DMS53 (cell line): ENCODE measurements around the gene TENM4.

Experiments used
- DNase-seq: peaks from one replicate; lab custom pipeline; 2025; lab: John Stamatoyannopoulos, UW

Gene TENM4

DNA sequence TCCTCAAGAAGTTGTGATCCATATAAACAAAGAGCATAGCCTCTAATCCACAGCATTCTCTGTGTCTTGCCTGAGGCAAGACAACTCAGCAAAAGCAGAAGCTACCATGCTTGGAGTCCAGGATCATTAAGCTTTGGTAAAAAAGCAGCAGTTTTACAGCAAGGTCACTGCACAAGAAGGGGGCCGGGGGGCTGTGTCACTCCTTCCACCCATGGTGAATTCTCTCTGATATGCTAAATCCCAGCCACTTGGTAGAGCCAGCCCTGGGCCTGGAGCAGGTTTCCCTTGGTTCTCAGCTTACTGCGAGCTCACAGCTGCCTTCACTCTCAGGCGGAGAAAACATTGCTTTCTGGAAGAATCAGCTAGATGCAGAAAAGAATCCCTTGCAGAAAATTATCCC, 144.7 kb downstream of the TENM4 start:
- DNase-seq: no peak

DNA sequence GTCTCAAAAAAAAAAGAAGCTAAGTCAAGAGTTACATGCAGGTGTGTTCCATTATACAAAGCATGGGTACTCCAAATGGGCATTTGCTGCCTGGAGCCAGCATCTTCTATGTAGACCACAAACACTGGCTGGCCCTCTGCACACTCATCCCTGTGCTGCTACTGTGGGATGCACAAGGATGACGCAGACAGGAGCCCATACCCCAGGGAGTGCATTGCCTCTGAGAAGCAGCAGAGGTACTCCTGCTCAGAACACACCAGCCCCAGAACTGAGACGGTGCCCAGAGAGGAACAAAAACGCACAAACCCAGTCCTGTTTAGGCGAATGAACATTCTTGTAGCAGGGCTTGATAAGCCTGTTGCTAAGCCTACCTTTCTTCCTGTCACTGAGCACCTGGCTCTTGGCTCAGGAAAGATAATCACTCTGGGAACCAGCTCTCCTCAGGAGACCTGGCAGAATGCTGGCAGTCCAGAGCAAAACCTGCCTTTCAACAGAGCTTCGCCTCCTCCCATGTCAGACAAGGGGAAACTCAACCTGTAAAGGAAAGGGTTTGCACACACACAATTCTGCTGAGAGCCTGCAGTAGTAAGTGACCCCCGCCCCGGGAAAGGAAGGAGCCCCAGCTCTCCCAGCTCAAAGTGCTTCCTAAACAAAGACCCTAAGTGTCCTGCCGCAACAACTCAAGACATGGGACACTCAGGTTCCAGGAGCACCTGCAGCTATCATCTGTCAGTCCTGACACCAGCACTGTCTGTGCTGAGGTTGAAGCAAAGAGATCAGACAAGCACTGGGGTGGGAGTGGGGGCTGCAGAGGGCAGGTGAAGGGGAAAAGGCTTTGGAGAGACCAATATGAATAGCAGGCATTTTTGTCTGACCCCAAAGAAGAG, 145.7 kb downstream of the TENM4 start:
- no peak for DNase-seq

DNA sequence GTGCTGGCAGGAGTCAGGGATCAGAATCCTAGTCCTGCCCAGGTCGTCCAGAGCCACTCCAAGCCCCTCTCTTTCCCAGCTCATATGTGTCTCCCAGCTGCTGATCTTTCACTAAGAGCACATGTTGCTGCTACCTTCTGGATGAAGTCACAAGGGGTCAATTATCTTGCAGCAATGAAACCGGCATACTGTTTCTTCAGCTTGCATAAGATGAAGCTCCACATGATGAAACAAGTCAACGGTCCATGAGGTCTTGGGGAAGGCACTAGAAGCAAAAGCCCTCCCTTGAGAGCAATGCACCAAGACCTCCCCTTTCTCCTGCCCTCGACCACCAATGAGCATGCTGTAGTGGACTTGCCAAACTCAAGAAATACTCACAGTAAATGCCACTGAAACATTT, 148.9 kb downstream of the TENM4 start:
- no peak for DNase-seq

DNA sequence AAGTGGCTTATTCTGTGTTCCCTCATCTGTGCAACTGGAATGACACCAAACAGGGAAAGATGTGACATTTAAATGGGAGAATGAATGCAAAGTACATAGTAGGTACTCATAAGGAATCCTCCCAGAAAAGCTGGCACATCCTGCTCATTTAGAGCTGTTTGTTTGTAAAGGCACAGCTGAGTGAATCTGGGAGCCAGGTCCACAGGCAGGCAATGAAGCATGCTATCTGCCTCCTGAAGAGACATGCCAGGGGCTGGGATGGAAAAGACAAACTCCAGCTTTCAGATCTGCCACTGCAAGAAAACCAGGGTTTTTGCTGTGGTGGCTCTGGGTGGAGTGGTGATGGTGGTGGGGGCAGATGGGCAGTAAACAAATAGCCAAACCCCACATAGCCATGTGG, 150.1 kb downstream of the TENM4 start:
- peak; percentile 68 for DNase-seq

DNA sequence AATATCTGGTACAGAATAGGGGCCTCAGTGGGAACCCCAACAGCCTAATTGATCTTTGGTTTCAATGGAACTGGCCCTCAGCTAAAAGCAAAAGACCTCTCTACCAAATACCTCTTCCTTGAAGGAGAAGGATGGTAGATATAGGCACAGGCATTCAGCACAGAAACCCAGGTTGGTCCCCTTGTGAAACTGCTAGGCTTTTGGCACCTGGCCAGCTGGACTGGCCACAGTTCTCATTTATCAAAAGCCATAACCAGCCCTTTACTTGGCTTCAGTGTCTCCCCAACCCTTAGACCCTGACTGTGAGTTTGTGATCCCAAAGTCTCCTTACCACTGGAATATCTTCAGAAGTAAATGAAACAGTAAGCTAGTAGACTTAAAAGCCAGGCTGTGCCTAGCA, 152.9 kb downstream of the TENM4 start:
- peak; percentile 34 for DNase-seq

DNA sequence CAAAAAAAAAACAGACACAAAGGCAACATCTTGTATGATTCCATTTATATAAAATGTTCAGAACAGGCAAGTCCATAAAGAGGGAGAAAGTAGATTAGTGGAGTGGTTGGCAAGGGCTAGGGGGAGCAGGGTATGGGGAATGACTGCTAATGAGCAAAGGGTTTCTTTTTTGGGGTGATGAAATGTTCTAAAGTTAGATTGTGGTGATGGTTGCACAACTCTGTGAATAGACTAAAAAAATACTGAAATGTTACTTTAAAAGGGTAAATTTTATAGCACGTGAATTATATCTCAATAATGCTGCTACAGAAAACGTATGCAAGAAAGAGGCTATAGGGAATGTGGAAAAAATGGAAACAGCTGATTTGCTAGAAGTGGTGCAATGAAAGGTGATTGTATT, 155.1 kb downstream of the TENM4 start:
- no peak for DNase-seq

DNA sequence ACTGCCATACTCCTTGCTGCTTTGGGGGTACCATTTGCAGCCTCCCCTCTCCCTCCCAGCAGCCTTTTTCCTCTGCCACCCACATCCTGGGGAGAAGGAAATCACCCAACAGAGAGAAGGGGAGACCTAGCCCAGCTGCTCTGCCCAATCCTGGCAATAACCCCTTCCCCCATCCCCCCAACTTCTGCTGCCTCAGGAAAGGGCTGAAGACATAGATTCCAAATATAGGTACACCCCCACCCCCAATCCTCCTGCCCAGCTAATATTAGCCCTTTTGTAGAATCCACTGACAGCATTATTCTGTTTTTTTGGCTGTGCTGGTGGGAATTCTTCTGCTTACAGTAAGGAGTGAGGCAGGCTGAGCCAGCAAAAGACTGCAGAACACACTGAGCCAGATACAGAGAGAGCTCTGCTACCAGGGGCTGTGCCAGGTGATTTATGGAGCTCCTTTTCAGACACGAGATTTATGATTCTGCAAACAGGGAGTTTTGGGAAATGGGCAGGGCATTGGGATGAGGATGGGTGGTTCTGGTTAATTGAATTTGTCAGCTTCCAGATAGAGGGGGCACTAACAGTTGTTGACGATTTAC, 164.0 kb downstream of the TENM4 start:
- no peak for DNase-seq

DNA sequence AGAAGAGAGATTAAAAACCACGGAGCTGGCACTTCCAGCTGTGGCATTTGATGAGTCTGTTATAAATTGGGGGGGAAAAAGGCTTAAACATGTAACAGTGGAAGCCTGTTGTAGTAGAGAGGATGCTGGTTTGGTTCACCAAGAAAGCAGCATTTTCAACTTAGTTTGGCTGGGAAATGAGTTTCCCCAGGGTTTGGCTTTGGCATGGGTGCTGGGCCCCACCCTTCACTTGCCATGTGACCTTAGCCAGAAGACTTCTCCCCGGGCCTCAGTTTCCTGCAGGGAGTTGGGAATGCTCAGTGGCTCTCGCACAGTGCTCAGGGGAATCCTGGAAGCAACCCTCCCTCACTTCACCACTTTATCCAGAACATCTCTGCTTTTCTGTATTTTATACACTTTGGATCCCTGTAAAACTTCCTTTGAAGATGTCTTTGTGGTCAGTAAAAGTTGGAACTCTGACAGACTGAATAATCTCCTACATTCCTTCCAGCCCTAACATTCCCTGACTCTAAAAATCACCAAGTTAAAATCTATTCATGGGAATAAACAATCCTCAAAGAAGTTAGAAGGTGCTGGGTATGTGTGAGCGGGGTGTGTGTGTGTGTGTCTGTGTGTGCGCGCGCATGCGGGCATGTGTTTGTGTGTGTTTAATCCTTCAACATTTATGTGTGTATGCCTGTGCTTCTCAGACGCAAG, 166.0 kb downstream of the TENM4 start:
- no peak for DNase-seq

DNA sequence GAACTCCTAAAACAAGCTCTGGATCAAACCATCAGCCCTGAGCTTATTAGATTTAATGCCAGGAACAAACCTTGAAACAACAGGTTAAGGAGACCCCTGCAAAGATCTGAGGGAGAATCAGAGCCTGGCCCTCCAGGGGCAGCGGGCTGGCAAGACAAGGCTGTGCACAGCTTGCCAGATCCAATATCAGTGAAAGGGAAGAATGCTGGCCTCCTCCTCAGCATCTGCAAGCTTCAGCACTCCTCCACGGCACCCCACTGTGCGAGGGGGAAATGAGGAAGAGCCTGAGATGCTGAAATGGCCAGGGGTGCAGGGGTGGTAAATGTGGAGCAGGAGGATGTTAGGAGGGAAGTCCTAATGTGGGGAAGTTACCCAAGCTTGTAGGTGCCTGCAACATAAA, 167.0 kb downstream of the TENM4 start:
- no peak for DNase-seq

DNA sequence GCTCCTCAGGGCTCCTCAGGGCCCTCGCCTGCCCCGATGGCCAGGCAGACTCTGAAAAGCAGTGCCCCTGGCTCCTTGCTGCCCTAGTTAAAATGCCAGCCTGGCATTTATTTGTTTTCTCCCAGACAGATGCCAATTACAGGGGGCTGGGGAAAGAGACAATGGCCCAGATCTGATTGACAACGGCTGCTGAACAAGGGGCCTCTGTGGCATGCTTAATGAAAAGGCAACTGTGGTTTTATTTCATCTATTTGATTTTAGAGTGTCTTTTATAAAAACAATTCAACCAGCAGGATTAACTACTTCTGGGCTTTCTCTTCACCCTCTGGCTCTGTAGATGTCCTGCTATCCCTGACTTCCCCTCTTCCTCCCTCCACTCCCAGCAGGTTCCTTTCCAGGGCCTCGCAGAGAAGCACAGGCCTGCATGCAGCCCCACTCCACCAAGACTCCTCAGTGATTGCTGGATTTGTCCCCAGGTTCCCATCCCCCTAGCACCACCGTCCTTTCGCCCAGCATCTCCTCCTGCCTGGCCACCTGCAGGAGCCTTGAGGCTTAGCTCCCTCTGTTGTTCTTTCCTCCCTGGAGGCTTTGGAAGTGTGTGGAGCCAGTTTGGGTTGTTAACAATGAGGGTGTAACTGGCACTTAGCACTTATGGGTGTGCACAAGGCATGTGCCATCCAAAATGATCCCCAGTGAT, 171.1 kb downstream of the TENM4 start:
- peak; percentile 29 for DNase-seq

DNA sequence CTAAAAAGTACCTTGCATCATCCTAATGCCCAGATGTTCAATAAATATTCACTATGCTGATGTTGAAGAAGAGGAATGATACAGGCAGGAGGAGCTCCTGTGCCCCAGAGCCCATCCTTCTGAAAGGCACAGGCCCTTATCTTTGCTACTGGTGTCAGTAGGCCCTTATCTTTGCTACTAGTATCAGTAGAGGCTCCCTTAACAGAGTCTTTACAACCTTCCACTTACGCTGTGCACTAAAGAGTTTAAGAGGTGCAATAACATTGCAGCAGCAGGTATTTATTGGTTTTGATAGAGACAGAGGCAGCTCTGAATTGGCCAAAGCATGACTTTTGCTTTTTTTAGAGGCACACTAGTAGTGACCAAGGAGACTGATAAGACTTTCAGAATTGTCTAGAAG, 174.4 kb downstream of the TENM4 start:
- no peak for DNase-seq

DNA sequence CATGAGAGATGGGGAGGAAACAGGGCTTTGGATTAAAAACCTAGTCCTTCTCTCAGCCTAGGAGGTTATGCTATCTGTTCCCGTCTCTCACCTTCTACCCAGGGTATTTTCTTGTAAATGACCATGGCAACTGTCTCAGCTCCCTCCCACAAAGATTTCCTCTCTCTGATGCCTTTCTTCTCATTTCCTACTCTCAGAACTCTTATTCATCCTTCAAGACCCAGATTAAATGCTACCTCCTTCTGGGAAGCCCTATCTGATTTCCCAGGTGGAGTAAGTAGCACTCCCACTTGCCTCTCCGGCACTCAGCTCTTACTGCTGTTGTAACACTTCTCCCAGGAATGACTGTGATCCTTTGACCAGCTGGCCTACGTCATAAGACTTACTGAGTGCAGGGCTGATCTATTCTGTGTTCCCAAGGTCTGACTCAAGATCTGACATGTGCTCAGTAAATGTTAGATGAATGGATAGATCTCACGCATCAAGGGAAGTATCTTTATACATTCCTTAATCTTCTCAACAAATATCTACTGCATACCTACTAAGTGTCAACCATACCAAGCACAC, 175.0 kb downstream of the TENM4 start:
- DNase-seq: no peak

DNA sequence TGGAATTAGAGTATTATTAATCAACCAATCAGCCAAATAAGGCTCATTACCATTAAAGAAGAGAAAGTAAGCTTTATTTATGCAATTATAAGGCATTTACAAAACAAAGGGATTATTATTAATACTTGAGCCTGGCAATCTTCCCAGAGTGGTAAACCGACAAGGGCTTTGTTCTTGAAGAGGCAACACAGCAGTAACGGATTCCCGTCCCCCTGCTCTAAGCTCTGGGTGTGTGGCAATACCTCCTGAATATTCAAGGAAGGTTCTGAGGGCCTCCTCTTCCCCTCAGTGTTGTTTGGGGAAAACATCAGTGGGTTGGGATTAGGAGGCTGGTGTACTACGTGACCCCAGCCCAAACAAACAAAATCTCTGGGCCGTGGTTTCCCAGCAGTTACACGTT, 176.5 kb downstream of the TENM4 start:
- no peak for DNase-seq

DNA sequence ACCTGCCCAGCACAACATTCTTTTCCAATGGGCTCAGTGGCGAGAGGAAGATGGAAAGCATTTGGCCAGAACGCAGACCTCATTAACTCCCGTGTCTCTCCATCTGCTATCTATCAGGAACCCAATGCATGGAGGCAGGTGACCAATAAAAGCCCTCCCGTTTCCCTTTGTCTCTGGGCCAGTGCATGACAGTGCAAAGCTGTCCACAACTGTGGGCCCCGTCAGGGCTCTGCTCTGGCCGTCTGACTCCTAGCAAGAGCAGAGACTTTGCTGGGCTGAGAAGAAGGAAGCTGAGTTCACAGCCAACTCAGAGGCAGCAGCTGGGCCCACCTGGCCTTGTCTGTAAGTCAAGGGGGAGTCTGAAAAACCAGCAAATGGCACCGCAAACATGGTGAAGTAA, 177.8 kb downstream of the TENM4 start:
- no peak for DNase-seq

DNA sequence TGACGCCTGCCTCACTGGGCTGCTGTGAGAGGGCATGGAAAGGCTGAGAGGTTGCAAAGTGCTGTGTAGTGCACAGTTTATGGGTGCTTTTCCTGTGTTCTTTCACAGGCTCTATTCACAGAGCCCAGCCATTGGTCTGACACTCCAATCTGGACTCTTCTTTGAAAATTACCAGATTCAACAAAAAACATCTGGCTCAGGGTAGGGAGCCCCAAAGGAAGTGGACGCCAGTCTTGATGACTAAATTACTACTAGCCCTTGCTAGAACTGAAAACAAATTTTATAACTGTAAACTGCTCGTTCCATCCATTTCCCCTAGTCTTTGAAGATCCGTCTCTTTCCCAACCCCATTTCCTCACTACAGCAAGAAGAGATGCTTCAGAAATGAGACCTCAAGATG, 178.6 kb downstream of the TENM4 start:
- DNase-seq: no peak

DNA sequence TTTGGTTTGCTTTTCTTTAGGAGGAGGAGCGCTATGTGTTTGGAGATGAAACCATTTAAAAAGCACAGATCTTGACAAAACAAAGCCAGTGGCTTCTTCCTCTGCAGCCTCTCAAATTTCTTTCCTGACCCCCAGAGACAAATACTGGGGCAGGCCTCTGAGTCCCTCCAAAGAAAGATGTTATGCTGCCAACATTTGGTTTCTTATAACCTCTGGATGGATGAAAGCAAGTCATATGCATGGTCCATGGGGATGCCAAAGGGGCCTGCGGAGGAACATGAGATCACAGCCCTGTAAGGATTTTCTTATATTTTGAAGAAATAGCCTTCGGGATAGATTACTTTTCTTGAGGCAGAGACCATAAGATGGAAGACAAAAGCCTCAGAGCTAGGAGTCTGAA, 179.1 kb downstream of the TENM4 start:
- no peak for DNase-seq

DNA sequence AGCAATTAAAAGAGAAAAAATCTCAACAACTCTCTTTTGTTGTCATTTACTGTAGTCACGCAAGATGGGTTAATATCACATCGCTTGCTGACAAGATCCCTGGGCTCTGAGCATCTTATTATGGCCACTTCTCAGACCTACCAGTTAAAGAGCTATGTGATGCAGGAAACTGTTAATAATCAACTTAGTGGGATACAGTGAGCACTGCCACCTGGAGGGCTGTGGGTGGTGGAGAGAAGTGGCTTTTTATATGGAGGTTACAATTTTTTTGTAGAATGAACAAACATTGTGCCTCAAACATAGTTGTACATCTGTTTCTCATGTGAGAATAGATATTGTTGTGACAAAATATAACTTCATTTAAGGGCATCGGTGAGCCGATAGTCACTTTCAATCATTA, 181.0 kb downstream of the TENM4 start:
- DNase-seq: peak; percentile 83

DNA sequence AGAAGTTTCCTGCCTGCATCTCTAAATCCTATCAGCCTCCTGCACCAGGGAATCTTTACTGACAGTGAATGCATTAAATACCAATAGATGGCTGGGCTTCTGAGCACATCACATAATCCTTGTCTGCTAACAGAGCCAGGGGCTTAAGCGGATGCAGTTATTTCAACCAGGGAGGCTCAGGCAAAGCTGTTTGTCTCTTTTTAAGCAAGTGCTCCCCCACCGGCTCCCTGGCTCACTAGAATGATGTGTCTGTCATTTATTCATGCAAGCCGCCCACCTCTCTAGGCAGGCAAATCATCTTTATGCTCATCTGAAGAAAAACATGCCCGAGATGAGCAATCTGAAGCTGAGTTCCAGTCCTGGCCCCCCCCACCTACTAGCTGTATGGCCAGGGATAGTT, 182.3 kb downstream of the TENM4 start:
- DNase-seq: no peak

DNA sequence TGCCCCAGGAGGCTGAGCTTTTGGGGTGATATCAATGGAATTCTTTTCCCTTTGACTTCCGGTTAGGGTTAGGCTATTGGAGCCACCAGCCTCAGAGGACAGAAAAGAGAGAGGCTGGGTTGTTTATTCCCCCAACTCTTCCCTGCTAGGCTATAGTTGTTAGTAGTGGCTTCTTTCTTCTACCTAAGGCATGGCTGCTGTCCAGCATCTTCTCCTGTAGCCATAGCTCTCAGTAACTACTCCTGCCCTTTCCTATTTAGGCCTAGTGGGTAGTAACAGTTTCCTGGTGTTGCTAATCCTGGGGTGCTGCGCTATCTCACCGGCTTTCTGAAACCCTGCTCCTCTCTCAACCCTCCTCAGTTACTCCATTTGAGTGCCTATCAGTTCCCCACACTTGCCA, 184.9 kb downstream of the TENM4 start:
- no peak for DNase-seq

DNA sequence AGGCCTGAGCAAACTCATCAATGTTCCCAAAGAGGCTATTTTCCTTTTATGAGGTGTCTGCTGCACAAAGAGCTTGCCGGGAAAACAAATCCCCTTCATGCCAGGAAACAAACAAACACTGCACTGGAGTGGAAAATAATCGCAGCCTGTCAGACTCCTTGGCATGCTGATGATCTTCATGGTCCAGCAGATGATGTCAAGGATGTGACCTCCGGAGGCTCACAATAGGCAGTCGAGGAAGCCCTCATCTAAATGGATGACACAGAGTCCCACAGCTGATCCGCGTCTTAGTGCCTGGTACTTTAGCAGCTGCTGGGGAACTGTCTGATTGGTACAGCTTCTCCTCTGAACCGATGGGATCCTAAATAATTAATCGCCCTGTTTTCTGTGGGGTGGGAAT, 187.6 kb downstream of the TENM4 start:
- no peak for DNase-seq

DNA sequence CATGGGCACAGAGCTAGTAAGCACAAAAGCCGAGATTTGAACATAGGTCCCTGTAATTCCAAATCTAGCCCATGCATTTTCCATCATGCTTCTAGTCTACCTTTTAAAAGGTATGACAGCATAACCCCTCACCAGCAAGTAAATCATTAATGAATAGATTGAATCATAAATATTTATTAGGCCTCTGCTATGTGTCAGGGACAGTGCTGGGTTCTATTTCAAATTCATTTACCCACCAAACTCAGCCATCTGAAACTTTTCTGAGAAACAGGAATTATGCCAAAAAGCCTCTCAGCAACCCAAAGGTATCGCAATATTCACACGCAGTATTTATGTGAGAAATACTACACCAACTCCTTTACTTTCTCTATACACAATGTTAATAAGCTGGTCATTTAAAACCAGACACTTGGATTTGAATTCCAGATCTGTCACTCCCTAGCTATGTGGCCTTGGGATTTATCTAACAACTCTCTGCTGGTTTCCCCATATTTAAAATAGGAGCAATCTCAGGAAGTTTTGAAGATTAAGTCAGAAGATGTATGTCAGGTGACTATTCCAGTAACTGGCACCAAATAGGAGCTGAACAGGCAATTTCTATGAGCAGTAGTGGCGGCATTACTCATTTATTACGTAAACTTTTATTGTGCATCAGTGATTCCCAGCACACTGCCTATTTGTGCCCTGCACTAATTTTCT, 191.4 kb downstream of the TENM4 start:
- DNase-seq: peak; percentile 29

DNA sequence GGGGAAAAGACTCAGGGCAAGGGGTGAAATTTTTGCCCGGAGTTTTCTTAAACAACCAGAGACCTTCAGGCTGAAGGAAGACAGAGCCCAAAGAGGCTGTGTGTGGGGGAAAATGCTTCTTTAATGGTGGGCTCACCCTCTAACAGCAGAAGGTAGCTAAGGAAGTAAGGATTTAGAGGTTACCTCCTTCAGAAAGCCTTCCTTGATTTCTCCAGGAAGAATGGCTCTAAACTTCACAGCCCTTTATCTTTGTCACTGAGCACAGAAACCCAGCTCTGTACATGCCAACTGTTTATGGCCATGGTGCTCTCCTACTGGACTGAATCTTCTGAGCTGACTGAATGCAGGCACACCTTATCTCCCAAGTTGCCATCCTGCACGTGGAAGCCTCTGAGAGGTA, 196.0 kb downstream of the TENM4 start:
- no peak for DNase-seq
